OCI-LY1 (cell line): ENCODE data around the gene KRT3.

Source experiments
- CTCF ChIP-seq: fragments of 200-600 bp; sonication (generic), shearing (Covaris generic); IDR thresholded peaks from 2 replicates; pipeline ENCODE4 v1.5.1; 2017; ENCODE audit warnings: mild to moderate bottlenecking, antibody characterized with exemption, low read length, moderate library complexity, mixed read lengths
- EZH2 ChIP-seq: fragments of 200-600 bp; sonication (generic), shearing (Covaris generic); IDR thresholded peaks from 2 replicates; pipeline ENCODE4 v1.8.0; 2017; ENCODE audit warnings: borderline replicate concordance, mixed run types, mild to moderate bottlenecking, antibody characterized with exemption, low read length, moderate library complexity, mixed read lengths

DNA sequence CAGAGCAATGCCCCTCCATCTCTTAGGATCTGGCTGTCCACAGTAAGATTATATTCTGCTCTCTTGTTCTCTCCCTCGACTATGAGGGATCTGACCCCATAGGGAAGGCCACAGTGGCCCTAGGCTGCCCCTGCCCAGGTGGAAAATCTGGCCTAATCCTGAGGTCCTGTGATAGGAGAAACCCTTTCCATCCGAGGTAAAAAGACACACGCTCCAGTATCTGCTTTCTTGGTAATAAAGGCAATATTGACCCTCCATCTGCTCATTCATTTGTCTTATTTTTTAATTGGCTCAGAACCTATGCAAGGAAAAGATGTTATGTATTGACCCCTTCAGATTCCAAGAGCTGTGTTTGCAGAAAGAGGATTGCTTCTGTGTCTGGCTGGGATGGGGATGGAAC is 28.5 kb downstream of the KRT3 start:
- TF ChIP-seq CTCF (no peak), EZH2 (no peak)
